GM18867 (cell line): Measurements from ENCODE around the gene RASA4B.
"Not testable (repeated sequence)": the region's sequence is repeated elsewhere in the genome, so short reads cannot be mapped to it uniquely, and the experiment has no call there.

ENCODE experiments used
- ATAC-seq: cut with Tn5 transposase; IDR thresholded peaks from one replicate; pipeline ENCODE4 v1.9.1; 2021; ENCODE audit warnings: mild to moderate bottlenecking, moderate library complexity; ENCODE audit not compliant: unreplicated experiment

RASA4B gene

DNA sequence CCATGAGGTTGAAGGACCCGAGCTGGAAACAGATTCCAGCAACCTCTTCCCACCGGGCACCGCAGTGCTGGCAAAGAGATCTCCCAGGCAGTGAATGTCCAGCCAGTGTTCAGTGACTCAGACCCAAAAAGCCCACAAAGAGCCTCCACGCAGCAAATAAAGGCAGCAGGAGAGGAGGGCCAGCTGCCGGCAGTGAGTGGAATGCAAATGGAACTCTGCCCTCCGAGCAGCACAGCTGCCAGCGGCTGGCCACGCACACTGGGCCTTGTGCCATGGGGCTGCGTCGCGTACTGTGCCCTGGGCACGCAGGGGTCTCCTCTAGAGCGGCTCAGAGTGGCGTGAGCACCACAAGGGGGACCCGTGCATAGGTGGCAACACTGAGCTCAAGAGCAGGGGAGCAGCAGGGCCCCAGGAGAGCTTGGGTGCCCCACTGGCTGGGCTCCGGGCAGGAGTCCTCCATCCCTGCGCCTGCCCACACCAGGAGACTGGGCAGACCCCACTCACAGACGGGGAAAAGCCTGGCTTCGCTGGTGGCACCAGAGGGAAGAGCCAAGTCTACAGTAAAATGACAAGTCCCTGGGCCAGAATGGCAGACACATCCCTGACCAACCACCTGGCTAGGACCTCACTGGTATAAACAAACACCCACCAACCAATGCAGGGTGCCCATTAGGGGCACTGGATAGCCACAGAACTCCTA is 42.7 kb downstream of the RASA4B start:
- not testable (repeated sequence) for ATAC-seq

DNA sequence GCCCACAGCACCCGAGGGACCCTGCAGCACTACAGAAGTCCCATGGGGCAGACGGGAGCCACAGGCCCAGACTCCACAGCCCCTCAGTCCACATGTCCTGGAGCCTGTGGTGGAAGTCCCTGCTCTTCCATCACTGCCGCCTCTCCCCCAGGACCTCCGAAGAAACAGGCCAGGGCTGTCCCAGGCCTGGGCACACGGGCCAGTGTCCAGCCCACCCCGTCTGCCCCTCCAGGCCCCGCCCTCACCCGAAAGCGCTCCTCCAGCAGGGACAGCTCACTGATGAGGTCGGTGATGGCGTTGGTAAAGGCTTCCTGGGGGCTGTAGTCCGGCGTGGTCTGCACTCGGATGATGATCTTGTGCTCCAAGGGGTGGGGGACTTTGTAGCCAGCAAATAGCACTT is 43.5 kb downstream of the RASA4B start:
- ATAC-seq = not testable (repeated sequence)

DNA sequence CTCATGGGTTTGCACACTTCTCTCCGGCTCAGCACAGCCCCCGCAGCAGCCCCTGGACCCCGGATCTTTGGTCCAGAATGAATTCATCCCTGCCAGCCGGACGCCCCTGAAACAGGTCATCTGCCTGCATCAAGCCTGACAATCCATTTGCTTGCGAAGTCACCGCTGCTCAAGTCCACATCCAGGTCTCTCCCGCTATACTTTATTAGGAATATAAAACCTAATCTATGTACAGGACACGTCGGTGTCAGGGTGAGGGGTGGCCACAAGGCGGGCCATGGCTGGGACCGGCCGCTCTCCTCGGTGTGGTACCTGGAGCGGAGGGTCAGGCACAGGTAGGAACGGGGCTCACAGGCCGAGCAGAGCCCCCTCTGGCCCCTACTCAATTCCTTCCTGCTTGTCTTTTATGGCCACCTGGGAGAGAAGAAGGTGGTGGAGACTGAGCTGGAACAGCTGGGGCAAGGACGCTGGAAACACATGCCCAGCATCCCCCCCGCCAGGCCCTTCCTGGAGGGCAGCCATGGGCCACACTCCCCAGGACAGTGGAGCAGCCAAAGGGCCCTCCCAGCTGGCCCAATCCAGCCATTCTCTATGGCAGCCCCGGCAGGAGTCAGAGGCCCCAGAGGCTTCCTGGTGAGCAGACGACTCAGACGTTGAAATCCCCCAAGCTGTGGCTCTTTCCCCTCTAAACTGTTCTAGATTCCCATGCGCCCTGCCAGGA is 44.1 kb downstream of the RASA4B start:
- no peak for ATAC-seq

DNA sequence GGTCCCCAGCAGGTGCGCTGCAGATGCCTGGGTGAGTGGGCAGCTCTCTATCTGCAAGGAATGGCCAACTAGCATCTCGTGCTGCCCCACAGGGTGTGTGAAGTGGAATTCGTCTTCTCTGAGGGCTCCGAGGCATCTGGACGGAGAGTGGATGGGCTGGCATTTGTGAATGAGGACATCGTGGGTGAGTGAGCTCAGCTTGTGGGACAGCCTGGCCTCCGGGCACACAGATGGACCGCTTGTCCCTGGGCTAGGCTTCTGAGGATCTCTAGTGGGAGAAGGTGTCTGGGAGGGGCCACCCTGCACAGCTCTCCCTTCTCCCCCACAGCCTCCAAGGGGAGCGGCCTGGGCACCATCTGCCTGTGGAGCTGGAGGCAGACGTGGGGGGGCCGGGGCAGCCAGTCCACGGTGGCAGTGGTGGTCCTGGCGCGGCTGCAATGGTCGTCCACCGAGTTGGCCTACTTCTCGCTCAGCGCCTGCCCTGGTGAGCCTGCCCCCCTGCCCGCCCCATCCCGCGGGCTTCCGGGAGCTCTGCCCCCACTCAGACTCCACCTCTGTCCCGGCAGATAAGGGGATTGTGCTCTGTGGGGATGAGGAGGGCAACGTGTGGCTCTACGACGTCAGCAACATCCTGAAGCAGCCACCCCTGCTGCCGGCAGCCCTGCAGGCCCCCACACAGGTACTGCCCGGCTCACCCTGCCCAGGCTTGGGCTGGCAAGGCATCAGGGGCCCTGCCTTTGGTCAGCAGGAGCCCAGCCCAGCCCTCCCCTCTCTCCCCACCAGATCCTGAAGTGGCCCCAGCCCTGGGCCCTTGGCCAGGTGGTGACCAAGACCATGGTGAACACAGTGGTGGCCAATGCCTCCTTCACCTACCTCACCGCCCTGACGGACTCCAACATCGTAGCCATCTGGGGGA is 45.2 kb downstream of the RASA4B start:
- no peak for ATAC-seq

DNA sequence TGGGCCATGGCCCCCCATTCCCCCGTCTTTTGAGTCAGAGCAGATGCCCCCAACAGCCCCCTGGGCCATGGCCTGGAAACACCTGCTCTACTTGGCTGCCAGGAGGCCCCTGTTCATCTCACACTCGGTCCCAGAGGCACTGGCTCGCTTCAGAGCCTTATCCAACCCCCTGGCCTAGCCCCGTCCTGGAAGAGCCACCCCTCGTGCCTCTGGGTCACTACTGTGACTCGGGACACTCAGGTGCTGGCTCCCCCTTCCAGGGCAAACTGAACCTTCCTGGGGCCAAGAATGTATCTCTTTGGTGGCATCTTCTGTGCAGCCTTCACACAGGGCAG is 45.8 kb downstream of the RASA4B start:
- no peak for ATAC-seq

DNA sequence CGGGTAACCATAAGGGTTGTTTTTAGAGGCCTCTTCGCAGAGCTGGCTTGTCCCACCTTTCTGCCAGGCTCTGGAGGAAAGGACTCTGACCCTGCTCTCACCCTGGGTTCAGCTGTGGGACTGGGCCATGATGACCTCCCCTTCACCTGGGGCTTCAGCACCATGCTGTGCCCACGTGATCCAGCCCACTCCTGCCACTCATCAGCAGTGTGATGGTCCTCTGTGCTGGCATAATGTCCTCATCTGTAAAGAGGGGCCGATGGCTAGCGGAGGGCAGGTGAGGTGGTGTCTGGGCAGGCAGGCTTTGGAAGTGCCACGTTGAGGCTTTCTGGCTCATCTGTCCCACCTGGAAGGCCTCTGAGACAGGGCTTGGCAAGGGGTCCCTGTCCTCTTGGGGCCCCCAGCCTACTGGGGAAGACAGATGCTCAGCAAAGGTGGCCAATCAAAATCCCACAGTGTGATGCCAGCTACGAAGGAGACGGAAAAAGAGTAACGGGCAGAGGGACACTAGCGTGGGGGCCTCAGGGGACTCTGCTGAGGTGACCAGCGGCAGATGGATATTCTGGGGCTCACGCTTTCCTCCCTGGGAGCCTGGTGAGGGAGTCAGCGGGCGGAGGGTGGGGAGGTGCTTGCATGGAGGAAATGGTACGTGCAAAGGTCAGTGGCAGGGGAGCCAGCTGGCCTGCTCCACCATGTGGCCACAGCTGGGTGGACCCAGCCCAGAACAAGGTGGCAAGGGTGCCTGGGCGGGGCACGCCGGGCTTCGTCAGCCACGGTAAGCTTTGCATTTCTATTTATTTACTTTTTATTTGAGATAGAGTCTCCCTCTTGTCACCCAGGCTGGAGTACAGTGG is 47.4 kb downstream of the RASA4B start:
- no peak for ATAC-seq

DNA sequence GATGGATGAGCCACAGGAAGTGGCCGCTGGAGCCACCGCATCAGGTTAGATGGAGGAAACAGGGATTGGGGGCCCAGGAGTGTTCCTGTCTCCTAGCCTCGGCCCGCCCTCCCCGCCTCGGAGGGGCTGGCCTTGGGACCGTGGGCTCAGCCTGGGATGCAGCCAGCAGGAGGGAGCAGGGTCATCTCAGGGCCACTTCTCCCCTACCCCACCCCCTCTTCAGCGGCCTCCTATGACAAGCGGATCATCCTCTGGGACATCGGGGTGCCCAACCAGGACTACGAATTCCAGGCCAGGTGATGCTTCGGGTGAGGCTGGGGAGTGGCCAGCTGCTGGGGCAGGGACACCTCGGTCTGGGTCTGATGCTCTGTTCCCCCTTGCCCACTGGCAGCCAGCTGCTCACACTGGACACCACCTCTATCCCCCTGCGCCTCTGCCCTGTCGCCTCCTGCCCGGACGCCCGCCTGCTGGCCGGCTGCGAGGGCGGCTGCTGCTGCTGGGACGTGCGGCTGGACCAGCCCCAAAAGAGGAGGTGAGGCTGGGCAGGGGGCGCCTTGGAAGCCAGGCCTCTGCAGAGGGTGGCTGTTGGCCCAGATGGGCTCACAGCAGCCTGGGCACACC is 48.1 kb downstream of the RASA4B start:
- no peak for ATAC-seq

DNA sequence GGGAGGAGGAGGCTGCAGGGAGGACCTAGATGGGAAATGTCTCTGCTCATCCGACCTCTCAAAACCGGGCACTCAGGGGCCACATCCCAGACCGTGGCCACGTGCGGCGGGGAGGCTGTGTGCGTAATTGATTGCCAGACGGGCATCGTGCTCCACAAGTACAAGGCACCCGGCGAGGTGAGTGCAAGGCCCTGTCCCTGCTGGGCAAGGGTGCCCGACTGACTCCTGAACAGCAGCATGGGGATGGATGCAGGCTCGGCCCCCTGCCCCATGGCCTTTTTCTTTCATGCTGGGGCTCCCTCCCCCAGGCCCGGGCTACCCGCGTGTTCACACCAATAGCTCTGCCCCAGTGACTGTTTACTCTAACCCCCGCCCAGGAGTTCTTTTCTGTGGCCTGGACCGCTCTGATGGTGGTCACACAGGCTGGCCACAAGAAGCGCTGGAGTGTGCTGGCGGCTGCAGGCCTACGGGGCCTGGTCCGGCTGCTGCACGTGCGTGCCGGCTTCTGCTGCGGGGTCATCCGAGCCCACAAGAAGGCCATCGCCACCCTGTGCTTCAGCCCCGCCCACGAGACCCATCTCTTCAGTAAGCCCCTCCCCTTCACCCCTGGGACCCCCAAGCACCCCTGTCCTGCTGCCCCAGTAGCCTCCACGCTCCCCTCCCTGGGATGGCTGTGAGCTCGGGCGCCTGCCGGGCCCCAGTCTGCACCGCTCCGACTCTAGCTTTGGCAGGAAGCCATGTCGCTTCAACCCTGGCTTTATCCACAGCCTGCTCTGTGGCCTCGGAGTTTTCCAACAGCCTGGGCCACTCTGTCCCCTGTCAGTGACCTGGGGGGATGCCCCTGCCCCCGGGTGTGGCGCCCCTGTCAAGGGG is 48.9 kb downstream of the RASA4B start:
- no peak for ATAC-seq

DNA sequence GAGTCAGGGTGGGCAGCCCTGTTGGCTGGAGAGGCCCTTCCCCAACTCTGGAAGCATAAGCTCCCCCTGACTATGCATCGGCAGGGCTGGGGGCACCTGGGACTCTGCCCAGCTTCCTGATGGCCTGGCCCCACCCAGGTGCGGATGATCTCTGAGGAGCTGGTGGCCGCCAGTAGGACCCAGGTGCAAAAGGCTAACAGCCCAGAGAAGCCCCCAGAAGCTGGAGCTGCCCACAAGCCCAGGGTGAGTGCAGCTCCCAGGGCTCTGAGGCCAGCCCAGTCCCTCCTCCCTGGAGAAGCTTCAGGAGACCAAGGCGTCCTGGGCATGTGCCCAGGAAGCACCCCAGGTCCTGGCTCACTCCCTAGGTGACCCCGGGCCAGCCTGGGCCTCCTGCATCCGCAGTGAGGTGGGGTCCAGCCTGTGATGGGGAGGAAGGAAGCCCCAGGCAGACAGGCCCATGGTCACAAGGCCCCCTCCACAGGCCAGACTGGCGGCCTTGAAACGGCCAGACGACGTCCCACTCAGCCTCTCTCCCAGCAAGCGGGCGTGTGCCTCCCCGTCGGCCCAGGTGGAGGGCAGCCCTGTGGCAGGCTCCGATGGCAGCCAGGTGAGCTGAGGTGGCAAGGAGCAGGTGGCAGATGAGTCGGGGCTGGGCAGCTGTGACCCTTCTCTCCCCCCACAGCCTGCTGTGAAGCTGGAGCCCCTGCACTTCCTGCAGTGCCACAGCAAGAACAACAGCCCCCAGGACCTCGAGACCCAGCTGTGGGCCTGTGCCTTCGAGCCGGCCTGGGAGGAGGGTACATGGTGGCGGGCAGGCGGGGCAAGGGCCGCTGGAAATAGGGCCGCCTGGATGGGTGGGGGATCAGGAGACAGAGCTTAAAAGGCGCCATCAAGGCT is 49.7 kb downstream of the RASA4B start:
- ATAC-seq = no peak

DNA sequence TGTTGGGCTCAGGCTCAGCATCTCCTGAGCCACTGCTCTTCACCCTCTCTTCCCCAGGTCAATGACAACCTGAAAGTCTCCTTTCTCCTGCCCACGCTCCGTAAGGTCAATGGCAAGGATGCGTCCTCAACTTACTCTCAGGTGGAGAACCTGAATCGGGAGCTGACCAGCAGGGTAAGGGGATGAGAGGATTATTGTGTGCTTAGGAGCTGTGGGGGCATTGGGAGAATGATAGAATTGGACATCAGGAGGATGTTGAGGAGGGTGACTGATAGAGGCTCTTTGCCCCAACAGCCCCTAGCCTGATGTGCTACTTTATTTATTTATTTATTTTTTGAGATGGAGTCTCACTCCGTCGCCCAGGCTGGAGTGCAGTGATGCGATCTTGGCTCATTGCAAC is 51.5 kb downstream of the RASA4B start:
- ATAC-seq = no peak

DNA sequence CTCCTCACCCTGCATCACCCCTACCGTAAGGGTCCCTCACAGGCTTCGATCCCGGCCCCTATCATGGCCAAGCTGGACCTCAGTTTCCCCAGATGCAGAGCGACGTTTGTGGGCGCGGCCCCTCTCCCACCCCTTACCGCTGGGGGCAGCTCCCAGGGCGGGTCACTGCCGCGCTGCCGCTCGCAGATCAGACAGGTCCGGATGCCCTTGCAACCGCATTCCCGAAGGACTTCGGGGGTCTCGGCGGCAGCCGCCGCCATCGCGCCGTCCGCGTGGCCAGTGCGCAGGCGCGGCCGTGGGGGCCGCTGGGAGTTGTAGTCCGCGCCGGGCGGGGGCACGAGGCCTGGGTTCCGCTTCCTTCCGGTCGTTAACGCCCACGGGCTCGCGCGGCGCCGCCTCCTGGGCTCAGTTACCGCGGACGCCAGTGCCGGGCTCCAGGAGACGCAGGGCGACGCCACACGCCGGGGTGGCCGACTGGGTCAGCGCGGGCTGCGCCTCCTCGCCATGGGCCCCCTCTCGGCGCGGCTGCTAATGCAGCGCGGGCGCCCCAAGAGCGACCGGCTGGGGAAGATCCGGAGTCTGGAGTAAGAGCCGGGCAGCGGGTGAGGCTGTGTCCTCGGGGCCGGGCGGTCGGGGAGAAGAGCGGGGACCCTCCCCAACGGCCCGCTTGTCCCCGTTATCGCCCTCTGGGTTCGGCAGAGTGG is 52.8 kb downstream of the RASA4B start, which contains the start of the genes ALKBH4 and LRWD1:
Gene ALKBH4, minus strand, starts transcription at position 287 of the 704 bp plus-strand sequence. Its CDS starts 27 bp downstream, at position 260.
Gene LRWD1, plus strand, starts transcription at position 408 of the 704 bp plus-strand sequence. Its CDS starts 97 bp downstream, at position 505.
- peak; percentile 83 for ATAC-seq

DNA sequence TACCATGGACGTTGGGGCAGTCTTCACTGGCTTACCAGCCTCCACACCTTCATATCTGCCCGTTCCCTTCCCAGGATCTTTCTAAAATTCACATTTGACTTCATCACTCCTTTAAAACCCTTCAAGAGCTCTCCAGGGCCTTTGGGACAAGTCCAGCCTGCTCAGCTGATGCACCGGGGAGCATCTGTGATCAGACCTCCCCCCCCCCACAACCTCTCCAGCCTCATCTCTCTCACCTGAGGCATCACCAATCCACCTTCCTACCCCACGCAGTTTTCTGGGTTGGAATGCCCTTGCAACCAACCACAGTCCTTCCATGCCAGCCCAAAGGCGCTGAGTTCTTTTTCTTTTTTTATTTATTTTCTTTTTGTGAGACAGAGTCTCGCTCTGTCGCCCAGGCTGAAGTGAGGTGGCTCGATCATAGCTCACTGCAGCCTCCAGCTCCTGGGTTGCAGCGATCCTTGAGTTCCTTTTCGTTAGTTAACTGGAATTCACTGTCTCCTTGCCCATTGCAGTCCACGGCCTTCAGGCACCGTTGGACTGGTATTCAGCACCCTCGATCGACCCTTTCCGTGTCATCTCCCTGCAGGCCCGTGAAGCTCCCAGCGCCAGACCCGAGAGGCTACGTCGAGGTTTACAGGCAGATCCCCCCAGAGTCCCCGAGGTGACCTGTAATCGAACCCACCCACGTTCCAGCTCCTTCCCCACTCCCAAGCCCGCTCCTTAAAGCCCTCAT is 53.6 kb downstream of the RASA4B start:
- no peak for ATAC-seq

DNA sequence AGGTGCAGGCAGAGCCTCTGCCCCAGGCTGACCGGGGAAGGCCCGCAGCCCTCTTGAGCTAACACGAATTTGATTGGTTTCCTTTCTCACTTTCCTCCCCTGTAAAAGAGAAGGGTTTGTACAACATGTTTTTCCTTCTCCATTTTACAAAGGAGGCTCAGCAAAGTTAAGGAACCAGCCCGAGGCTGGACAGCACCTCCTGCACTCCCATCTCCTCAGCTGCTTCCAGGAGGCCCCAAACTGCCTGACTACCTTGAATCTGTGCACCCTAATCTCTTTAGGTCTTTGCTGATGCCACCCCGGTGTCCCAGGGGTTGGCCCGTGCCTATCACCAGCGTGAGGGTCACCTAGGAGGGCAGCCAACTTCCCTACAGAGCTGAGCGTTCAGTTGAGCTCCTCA is 57.1 kb downstream of the RASA4B start:
- no peak for ATAC-seq

DNA sequence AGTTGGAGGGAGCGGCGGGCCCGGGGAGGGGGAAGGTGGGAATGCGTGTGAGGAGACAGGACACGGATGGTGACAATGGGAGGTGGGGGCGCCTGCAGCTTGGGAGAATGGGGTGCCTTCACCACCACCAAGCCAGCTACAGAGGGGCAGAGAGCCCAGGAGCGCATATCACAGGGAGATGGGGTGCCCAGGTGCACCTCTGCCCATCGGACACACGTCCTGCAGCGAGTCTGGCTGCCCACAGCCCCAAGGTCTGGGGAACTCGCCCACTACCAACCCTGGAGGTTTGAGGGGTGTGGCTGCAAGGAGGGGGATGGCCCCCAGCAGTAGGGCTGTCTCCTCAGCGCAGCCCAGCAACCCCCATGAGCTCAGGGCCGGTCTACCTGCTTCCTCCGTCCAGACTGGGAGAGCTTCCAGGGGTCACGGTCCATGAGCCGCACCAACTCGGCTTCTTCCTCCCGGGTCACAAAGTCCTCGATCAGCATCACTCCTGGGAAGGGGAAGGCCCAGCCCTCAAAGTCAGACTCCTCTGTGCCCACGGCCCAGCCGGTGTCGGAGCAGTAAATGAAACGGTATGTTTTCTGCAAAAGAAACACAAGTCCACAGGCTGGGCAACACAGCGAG is 58.2 kb downstream of the RASA4B start:
- no peak for ATAC-seq

DNA sequence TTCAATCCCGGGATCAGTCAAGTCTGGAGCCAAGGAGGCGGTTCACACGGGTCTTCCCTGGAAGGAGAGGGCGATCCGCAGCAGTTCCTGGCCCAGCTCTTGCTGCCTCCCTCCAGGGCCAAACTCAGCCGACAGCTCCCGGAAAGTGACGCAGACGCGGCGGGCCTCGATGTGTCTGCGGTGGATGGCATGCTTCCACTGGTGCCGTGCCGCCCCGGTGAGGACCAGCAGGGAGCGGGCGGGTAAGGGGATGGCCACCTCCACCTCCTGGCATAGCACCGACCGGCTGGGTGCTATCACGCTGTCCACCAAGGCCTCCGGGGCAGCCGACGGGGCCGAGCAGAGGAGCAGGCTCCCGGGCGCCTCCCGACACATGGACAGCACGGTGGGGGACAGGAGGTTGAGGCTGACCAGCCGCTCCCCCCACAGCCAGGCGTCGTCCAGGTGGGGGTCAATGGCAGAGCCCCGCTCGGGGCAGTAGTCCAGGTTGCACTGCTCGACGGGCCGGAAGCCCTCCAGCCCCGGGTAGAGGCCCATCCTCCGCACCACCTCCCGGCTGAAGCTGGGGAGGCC is 60.1 kb downstream of the RASA4B start:
- ATAC-seq = no peak

DNA sequence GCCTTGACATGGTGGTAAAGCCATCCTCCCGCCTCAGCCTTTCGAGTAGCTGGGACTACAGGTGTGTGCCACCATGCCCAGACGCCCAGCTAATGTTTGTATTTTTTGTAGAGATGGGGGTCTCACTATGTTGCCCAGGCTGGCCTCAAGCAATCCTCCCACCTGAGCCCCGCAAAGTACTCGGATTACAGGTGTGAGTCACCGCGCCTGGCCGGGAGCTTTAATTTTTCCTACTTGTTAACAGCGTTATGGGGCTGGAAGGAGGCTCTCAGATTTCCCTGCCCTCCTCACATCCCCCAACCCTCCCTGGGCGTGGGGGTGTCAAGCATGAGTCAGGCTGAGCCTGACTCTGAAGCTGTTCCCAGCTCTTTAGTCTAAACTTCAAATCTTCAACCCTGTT is 61.2 kb downstream of the RASA4B start:
- ATAC-seq = no peak
